ENCODE measurements around the gene SORT1. TPM values are rescaled to one million over a fixed set of nuclear protein-coding genes. Genes with fewer than 3 reads are reported as not detected.

SORT1 gene
- total and polyA plus RNA-seq, 3 experiments from 2014 or later = 0.16 to 3.9 (median 3.0) TPM

DNA sequence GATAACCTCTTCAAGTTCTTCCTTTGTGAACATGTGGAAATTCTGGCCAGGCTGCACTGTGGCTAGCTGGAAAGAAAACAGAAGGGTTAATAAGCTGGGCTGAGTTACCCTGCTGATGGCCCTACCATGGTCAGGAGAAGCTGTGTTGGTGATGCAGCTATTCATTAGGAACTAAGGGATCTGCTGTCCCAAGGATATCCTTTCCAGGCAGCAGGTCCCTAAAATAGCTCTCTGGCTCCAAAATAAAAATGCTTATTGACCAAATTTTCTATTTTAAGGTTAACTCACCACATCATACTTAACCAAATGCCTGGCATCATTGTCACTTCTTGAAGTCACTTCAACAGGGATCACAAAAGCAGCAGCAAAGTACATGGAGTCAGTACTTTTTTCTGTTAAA, 4.3 kb upstream of the SORT1 start:
- Histone ChIP-seq H3K27me3 (ENCODE audit: insufficient read depth, low read length, poor library complexity, severe bottlenecking) (peaks cover 7% of the 10 kb centered on the region), H3K36me3 (ENCODE audit: insufficient read depth, low read length) (peaks cover 11% of the 10 kb centered on the region), H3K4me3 (ENCODE audit: low read length) (no peak overlapping the region), H3K4me1 (ENCODE audit: insufficient read depth, low read length) (peaks cover 10% of the 10 kb centered on the region), H3K9me3 (ENCODE audit: low read length) (no peaks in the 10 kb centered on the region), H3K27ac (ENCODE audit: low read depth, low read length) (no peak overlapping the region)
- ChIA-PET POLR2A (no interaction called here), CTCF (interaction anchor here (0.7 to 2.4 kb wide), 6 partner anchors 12 to 137 kb away, joined by 3 to 12 read pairs (median 4); partner anchors contain the start of gene PSRC1)
- Mint-ChIP-seq H3K9me3 (no peaks in the 10 kb centered on the region), H3K4me3 (no peak overlapping the region), H3K27me3 (peaks cover 2 to 11% of the 10 kb centered on the region in 2 donors), H3K4me1 (peaks cover 26 to 33% (median 32%) of the 10 kb centered on the region in 3 donors), H3K27ac (no peak overlapping the region), H3K36me3 (peaks cover 9 to 61% (median 17%) of the 10 kb centered on the region in 3 donors)
- no peak for DNase-seq

DNA sequence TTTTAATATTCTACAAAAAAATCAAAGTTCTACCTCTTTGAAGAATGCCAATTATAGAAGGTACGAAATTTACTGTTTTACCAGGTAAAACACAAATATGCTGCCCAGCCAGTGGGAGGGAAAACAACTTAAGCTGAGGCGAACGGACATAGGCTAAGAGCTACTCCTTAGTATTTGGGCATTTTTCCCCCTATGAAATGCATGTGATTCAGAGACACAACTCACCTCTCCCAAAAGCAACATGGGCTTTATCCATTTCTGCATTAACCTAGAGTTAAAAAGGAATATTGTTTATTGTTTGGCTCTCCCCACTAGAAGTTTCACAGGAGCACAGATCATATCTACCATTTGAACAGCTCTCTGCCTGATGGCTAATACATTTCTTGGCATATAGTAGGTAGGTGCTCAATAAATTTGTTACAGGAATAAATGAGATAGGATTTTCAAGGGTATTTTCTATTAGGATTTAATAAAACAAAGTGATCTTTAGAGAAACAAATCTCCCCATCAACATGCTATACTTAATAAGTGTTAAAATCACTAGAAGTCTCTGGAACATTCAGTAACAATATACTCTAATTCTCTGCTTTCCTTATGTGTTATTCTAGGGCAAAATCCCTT, 2.4 kb upstream of the SORT1 start:
- Histone ChIP-seq H3K4me1 (ENCODE audit: insufficient read depth, low read length) (peaks cover 10% of the 10 kb centered on the region), H3K36me3 (ENCODE audit: insufficient read depth, low read length) (no peaks in the 10 kb centered on the region), H3K9me3 (ENCODE audit: low read length) (no peaks in the 10 kb centered on the region), H3K27ac (ENCODE audit: low read depth, low read length) (no peak overlapping the region), H3K4me3 (ENCODE audit: low read length) (no peak overlapping the region), H3K27me3 (ENCODE audit: insufficient read depth, low read length, poor library complexity, severe bottlenecking) (peaks cover 20% of the 10 kb centered on the region)
- POLR2A ChIA-PET = no interaction called here
- H3K4me1 Mint-ChIP-seq = peaks cover 16 to 24% (median 24%) of the 10 kb centered on the region in 3 donors
- H3K27ac Mint-ChIP-seq = peak overlapping the region in 1 of 8 donors; percentile 22
- no peaks in the 10 kb centered on the region for H3K9me3 Mint-ChIP-seq
- peaks cover 5 to 45% (median 10%) of the 10 kb centered on the region in 3 donors for H3K36me3 Mint-ChIP-seq
- no peak overlapping the region for H3K4me3 Mint-ChIP-seq
- no peak for DNase-seq
- CTCF ChIA-PET = interaction anchor here (1.0 to 4.5 kb wide), 9 partner anchors 7 to 132 kb away, joined by 3 to 53 read pairs (median 7); partner anchors contain the start of gene PSRC1
- H3K27me3 Mint-ChIP-seq = peaks cover 21 to 29% of the 10 kb centered on the region in 2 donors

DNA sequence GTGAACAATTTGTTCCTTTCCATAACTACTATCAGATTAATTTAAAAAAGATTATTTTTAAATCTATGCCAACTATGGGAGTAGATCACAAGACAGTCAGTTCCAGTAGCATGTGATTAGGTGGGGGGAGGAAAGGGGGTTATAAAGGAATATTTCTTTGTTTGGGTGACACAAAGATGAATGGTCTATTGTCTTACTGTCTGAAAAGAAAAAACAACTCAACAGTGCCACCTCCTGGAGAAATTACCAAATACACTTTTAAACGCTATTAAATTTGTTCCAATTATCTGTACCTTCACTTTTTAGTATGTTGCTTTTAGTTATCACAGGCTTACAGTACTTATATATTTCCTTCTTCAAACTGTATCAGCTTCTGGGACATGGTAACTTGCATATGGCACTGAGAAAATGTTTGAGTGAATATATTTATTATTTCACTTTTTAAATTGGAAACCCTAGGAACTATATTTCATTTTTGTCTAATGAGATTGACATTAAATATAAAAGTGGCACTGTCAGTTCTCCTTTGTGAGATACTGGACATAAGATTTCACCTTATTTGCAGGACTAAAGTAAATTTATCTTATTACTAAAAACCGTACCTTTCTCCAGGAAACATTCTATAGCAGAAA, 1.7 kb upstream of the SORT1 start:
- CTCF ChIA-PET = interaction anchor here (1.0 to 4.5 kb wide), 14 partner anchors 8 to 198 kb away, joined by 3 to 53 read pairs (median 4); partner anchors contain the start of genes PSMA5 and PSRC1
- H3K27ac ChIP-seq (ENCODE audit: low read depth, low read length) = no peak overlapping the region
- DNase-seq = peak in 2 of 5 donors; percentile 37 to 54

DNA sequence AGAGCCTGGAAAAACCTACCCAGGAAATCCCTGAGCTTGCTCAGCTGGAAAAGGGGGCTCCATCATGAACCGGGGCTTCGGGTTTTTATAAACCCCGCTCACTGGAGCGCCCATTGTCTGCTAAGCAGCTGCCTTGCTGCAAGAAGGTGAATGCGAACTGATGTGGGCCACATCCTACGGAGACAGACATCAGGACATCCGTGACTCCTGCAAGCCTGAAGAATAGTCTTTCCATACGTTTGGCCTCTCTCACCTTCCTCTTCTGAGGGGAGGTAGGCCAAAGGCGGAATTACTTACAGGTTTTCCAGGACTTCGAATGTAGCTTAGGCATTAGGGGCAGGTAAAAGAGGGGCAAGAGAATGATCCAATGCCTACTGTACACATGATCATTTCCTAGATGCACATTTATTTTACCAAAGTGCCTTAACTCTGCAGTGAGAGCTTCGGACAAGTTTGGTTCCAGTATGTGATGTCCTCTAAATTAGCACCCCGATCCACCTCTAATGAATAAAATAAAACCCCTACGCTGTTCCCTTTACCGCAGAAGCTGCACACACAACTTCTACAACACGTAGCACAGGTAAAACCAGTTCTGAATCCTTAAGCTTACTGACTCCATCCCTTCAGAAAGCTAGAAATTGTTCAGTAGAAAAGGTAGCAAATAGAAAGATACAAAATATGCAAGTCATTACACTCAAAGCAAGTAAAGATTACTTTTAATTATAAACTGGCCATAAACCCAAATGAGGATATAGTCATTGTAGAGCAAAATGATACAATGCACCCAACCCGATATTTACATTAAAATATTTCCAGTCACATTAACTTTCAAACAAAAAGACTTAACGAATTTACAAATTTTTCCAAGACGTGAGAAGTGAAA, 866 bp upstream of the SORT1 start:
- Histone ChIP-seq H3K4me1 (ENCODE audit: insufficient read depth, low read length) (peaks cover 10% of the 10 kb centered on the region), H3K27me3 (ENCODE audit: insufficient read depth, low read length, poor library complexity, severe bottlenecking) (peaks cover 24% of the 10 kb centered on the region), H3K9me3 (ENCODE audit: low read length) (no peaks in the 10 kb centered on the region), H3K4me3 (ENCODE audit: low read length) (peak overlapping the region; percentile 30), H3K36me3 (ENCODE audit: insufficient read depth, low read length) (no peaks in the 10 kb centered on the region), H3K27ac (ENCODE audit: low read depth, low read length) (no peak overlapping the region)
- ChIA-PET POLR2A (no interaction called here), CTCF (interaction anchor here (1.1 to 4.5 kb wide), 14 partner anchors 9 to 197 kb away, joined by 3 to 53 read pairs (median 4); partner anchors contain the start of genes PSMA5 and PSRC1)
- Mint-ChIP-seq H3K4me1 (peaks cover 7 to 18% (median 15%) of the 10 kb centered on the region in 3 donors), H3K27ac (peak overlapping the region in 3 of 8 donors; percentile 29 to 46 (median 41)), H3K27me3 (peaks cover 33 to 34% of the 10 kb centered on the region in 2 donors), H3K4me3 (peak overlapping the region; percentile 66 to 87 (median 79)), H3K36me3 (peaks cover 0 to 32% (median 6%) of the 10 kb centered on the region in 3 donors), H3K9me3 (no peaks in the 10 kb centered on the region)
- no peak for DNase-seq

More for the DNA sequence above, 1.7 kb upstream of the SORT1 start:
- Histone ChIP-seq H3K9me3 (ENCODE audit: low read length) (no peaks in the 10 kb centered on the region), H3K36me3 (ENCODE audit: insufficient read depth, low read length) (no peaks in the 10 kb centered on the region), H3K27me3 (ENCODE audit: insufficient read depth, low read length, poor library complexity, severe bottlenecking) (peaks cover 22% of the 10 kb centered on the region), H3K4me3 (ENCODE audit: low read length) (no peak overlapping the region), H3K4me1 (ENCODE audit: insufficient read depth, low read length) (peaks cover 10% of the 10 kb centered on the region)
- peaks cover 27 to 33% of the 10 kb centered on the region in 2 donors for H3K27me3 Mint-ChIP-seq
- peaks cover 0 to 39% (median 6%) of the 10 kb centered on the region in 3 donors for H3K36me3 Mint-ChIP-seq
- peak overlapping the region in 2 of 8 donors; percentile 29 to 66 for H3K27ac Mint-ChIP-seq
- peaks cover 9 to 18% (median 17%) of the 10 kb centered on the region in 3 donors for H3K4me1 Mint-ChIP-seq
- H3K9me3 Mint-ChIP-seq = no peaks in the 10 kb centered on the region
- H3K4me3 Mint-ChIP-seq = peak overlapping the region in 6 of 7 donors; percentile 25 to 67 (median 46)
- POLR2A ChIA-PET = no interaction called here

DNA sequence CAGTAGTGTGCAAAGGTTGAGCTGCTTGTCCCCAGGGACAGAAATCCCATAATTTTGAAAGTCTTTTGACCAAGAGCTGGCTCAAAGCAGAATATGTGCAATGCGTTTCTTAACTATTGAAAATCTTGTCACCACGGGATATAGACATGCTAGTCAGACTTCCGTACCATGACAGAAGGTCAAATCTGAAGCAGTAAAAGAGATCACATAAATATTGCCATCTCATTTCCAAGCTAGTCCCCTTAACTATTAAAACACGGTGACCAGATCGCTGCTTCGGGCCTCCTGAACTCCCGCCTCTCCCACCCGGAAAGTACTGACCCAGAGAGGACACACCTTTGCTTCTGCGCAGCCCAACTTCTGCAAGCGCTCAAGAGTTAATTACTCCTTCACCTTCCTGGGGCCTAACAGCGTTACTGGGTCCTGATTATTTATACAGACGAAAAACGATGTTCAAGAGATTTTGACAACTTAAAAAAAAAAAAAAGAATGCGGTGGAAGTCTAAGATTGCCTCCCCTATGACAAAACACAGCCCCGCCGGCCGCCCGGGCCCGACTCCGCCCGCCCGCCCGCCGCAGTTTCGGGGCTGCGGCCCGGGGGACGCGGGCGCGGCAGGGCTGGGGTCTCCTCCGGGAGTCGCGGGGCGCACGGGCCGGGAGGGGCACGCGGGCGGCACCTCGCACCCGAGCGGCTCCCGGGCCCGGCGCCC, 692 bp downstream of the SORT1 start:
- Histone ChIP-seq H3K36me3 (ENCODE audit: insufficient read depth, low read length) (no peaks in the 10 kb centered on the region), H3K9me3 (ENCODE audit: low read length) (no peaks in the 10 kb centered on the region), H3K4me1 (ENCODE audit: insufficient read depth, low read length) (peaks cover 10% of the 10 kb centered on the region), H3K4me3 (ENCODE audit: low read length) (no peak overlapping the region), H3K27me3 (ENCODE audit: insufficient read depth, low read length, poor library complexity, severe bottlenecking) (peaks cover 24% of the 10 kb centered on the region), H3K27ac (ENCODE audit: low read depth, low read length) (peak overlapping the region; percentile 60)
- H3K9me3 Mint-ChIP-seq = no peaks in the 10 kb centered on the region
- peak overlapping the region; percentile 77 to 92 (median 80) for H3K4me3 Mint-ChIP-seq
- POLR2A ChIA-PET = interaction anchor here (1.6 kb wide), 1 partner anchor 114 kb away, joined by 4 read pairs; the partner anchor contains the start of gene PSRC1
- H3K4me1 Mint-ChIP-seq = peaks cover 7 to 18% (median 15%) of the 10 kb centered on the region in 3 donors
- peak overlapping the region in 1 of 8 donors; percentile 67 for H3K27ac Mint-ChIP-seq
- CTCF ChIA-PET = interaction anchor here (1.0 to 4.5 kb wide), 5 partner anchors 10 to 196 kb away, joined by 3 to 21 read pairs (median 4); no protein-coding TSS in a partner anchor
- peak in 2 of 5 donors; percentile 4 to 21 for DNase-seq
- H3K27me3 Mint-ChIP-seq = peaks cover 33 to 45% of the 10 kb centered on the region in 2 donors
- peaks cover 0 to 20% (median 4%) of the 10 kb centered on the region in 3 donors for H3K36me3 Mint-ChIP-seq

DNA sequence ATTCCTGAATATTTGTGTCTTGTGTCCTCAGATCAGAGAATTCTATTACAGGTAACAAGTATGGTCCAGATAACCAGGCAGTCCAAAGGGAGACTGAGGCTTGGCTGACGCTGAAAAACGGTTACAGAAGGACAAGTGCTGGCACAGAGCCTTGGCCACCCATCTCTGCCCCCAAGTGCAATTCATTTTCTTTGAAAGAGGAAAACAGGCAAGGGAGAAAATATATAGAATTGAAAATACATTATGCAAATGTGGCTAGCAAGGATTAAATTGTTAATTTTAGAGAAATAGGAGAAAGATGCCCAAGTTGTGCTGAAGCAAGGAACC, 1.2 kb downstream of the SORT1 start:
- ChIA-PET CTCF (interaction anchor here (1.3 to 4.5 kb wide), 3 partner anchors 9 to 136 kb away, joined by 3 to 21 read pairs (median 4); no protein-coding TSS in a partner anchor), POLR2A (interaction anchor here (1.6 kb wide), 1 partner anchor 113 kb away, joined by 4 read pairs; the partner anchor contains the start of gene PSRC1)
- H3K36me3 Mint-ChIP-seq = peaks cover 0 to 16% (median 2%) of the 10 kb centered on the region in 3 donors
- H3K27me3 Mint-ChIP-seq = peaks cover 33 to 48% of the 10 kb centered on the region in 2 donors
- H3K27ac Mint-ChIP-seq = peak overlapping the region in 1 of 8 donors; percentile 72
- DNase-seq = no peak
- Histone ChIP-seq H3K36me3 (ENCODE audit: insufficient read depth, low read length) (no peaks in the 10 kb centered on the region), H3K9me3 (ENCODE audit: low read length) (no peaks in the 10 kb centered on the region), H3K27me3 (ENCODE audit: insufficient read depth, low read length, poor library complexity, severe bottlenecking) (peaks cover 24% of the 10 kb centered on the region), H3K4me1 (ENCODE audit: insufficient read depth, low read length) (peaks cover 10% of the 10 kb centered on the region), H3K4me3 (ENCODE audit: low read length) (no peak overlapping the region), H3K27ac (ENCODE audit: low read depth, low read length) (peak overlapping the region; percentile 60)
- peaks cover 7 to 18% (median 15%) of the 10 kb centered on the region in 3 donors for H3K4me1 Mint-ChIP-seq
- peak overlapping the region in 6 of 7 donors; percentile 21 to 84 (median 78) for H3K4me3 Mint-ChIP-seq
- no peaks in the 10 kb centered on the region for H3K9me3 Mint-ChIP-seq

Data from CD8-positive, alpha-beta memory T cell (primary cell).